ENCODE data around the gene DIRAS1. TPM values are rescaled to one million over a fixed set of nuclear protein-coding genes. Genes with fewer than 3 reads are reported as not detected.

Gene DIRAS1
- total RNA-seq, 1 experiment from 2014 or later = 7.8 TPM

DNA sequence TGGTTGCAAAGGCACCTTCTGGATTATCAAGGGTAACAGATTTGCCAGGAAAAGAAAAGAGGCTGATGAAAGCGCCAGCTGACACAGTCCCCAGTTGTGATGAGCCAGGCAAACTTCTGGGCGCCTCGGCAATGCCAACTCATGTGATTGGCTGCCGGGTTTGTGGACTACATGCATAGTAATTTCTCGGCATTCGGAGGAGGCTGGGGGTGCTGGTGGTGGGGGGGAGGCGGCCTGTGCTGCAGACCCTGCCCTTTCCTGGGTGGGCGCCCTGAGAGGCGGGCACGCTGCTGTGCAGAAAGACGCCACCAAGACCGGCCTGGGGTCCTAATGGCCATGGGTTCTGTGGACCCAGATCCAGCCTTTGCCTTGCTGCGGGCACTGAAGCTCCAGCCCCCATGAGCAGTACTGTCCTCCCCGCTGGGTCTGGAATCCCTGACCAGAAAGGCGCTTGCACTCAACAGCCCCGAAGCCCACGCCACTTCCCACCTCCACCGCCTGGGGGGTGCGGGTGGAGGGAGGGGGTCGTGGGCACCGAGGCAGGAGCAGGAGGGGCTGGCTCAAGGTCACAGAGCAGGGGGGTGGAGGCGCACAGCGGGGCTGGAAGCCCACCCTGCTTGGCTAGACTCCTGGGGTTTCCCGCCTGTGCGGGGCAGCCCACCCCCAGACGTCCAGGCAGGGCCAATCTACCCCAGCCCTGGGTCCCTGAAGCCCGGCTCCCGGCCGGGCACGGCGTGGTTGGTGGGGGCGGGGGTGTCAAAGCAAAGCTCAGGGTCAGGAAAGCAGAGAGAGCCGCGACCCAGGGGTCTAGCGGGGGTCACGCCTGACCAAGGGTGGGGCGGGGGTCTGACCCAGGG is 1.0 kb downstream of the DIRAS1 start:
- H2BK12ac ChIP-seq (ENCODE audit: insufficient read length, low read depth, low read length) = no peak overlapping the region
- no peak overlapping the region for H3K18ac ChIP-seq (ENCODE audit: insufficient read length, low read depth, low read length)
- no peak overlapping the region for H3K56ac ChIP-seq (ENCODE audit: insufficient read length, low read depth, low read length)
- peaks cover 11 to 13% (median 11%) of the 10 kb centered on the region in 3 experiments for H3K36me3 Mint-ChIP-seq (ENCODE audit: insufficient read depth in 1 of 3, low read depth in 3 of 3)
- H3K79me2 ChIP-seq (ENCODE audit: insufficient read depth, low read length) = no peaks in the 10 kb centered on the region
- peak; percentile 63 for DNase-seq
- peak overlapping the region in 1 of 3 experiments; percentile 76; a peak in 3 of 7 replicates for H3K27ac Mint-ChIP-seq
- peaks cover 34% of the 10 kb centered on the region for H3K27me3 Mint-ChIP-seq (ENCODE audit: low read depth)
- H2AK5ac ChIP-seq (ENCODE audit: insufficient read length, low read length) = no peak overlapping the region
- H3K9me3 ChIP-seq (ENCODE audit: control insufficient read depth, low read depth, low read length) = peaks cover 5% of the 10 kb centered on the region
- H3K23ac ChIP-seq (ENCODE audit: insufficient read length, low read depth, low read length) = no peak overlapping the region
- no peaks in the 10 kb centered on the region for H3K4me1 ChIP-seq (ENCODE audit: insufficient read depth, low read length)
- no peaks in the 10 kb centered on the region for H3K27me3 ChIP-seq (ENCODE audit: insufficient read depth, low read length)
- H4K20me1 ChIP-seq (ENCODE audit: control insufficient read depth, insufficient read depth, insufficient read length) = no peaks in the 10 kb centered on the region
- H2AFZ ChIP-seq (ENCODE audit: low read length) = no peak overlapping the region
- WGBS (ENCODE audit: extremely low coverage, insufficient read length, low lambda C conversion rate) = no CpG with 5 or more reads among the region's 37 CpGs
- peaks cover 8% of the 10 kb centered on the region in 2 experiments for H3K9me3 Mint-ChIP-seq
- H3K9ac ChIP-seq (ENCODE audit: extremely low read depth, insufficient read length, low read length) = no peak overlapping the region
- no peak overlapping the region for H2BK15ac ChIP-seq (ENCODE audit: low read depth, low read length)
- H3K79me1 ChIP-seq (ENCODE audit: insufficient read depth, low read depth, low read length, poor library complexity, severe bottlenecking) = no peaks in the 10 kb centered on the region
- H3K4me1 Mint-ChIP-seq = peaks cover 6 to 14% of the 10 kb centered on the region in 2 experiments
- no peak overlapping the region for H3K4ac ChIP-seq (ENCODE audit: low read depth, low read length)
- no peak overlapping the region for H2BK5ac ChIP-seq (ENCODE audit: insufficient read length, low read length)
- TF ChIP-seq, protein P1, sequence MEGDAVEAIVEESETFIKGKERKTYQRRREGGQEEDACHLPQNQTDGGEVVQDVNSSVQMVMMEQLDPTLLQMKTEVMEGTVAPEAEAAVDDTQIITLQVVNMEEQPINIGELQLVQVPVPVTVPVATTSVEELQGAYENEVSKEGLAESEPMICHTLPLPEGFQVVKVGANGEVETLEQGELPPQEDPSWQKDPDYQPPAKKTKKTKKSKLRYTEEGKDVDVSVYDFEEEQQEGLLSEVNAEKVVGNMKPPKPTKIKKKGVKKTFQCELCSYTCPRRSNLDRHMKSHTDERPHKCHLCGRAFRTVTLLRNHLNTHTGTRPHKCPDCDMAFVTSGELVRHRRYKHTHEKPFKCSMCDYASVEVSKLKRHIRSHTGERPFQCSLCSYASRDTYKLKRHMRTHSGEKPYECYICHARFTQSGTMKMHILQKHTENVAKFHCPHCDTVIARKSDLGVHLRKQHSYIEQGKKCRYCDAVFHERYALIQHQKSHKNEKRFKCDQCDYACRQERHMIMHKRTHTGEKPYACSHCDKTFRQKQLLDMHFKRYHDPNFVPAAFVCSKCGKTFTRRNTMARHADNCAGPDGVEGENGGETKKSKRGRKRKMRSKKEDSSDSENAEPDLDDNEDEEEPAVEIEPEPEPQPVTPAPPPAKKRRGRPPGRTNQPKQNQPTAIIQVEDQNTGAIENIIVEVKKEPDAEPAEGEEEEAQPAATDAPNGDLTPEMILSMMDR (conservative IDR thresholded peaks at IDR 0.05) = peak; percentile 38; the same call in 2 of the 3 replicates
- peak overlapping the region; percentile 55 to 79 for H3K4me3 Mint-ChIP-seq
- peaks cover 7% of the 10 kb centered on the region for H3K23me2 ChIP-seq (ENCODE audit: insufficient read length, low read depth, low read length, poor library complexity, severe bottlenecking)
- no peak overlapping the region for H4K8ac ChIP-seq (replicated peaks; ENCODE audit: insufficient read length, low read depth, low read length)
- H2BK120ac ChIP-seq (ENCODE audit: low read depth, low read length, poor library complexity, severe bottlenecking) = no peak overlapping the region
- H3K4me2 ChIP-seq (ENCODE audit: insufficient read depth, insufficient read length, low read length) = peak overlapping the region; percentile 41
- H3T11ph ChIP-seq (ENCODE audit: low read length) = no peak overlapping the region
- H4K91ac ChIP-seq (ENCODE audit: insufficient read length, low read depth, low read length) = no peak overlapping the region
- H3K27ac ChIP-seq (ENCODE audit: insufficient read length, low read depth, low read length) = no peak overlapping the region
- H3K14ac ChIP-seq (ENCODE audit: insufficient read depth, low read length) = peak overlapping the region; percentile 63; the same call in 1 of the 2 replicates
- no peak overlapping the region for H4K5ac ChIP-seq (ENCODE audit: insufficient read length, low read depth, low read length)
- H2BK20ac ChIP-seq (ENCODE audit: low read depth, low read length, poor library complexity, severe bottlenecking) = no peak overlapping the region

All from H9 (cell line).